ENCODE measurements around the gene SPON1.

Gene SPON1

DNA sequence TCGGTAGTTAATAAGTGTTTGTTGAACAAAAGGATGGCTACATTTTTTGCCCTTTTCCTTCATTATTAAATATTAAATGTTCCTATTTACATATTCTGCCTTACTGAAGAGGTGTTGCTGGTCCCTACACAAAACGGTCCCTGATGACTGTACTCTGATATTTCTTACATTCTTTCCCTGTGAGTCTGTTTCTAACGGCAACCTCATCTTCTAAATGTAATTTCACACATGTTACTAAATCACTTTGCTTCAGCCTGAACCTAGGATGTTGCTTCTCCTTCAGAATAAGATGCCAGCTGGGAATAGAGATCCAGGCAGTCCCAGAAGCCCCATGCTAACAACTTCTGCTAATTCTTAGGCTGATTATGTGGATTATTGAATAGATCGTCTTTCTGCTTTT, 50.3 kb downstream of the SPON1 start:
- Histone ChIP-seq H3K9ac (ENCODE audit: low read length) (no peak overlapping the region), H3K4me1 (ENCODE audit: low read length) (no peaks in the 10 kb centered on the region), H3K4me3 (ENCODE audit: low read length) (no peak overlapping the region), H3F3A (ENCODE audit: insufficient read depth, low read length) (no peaks in the 10 kb centered on the region), H3K27ac (ENCODE audit: low read length) (no peak overlapping the region), H4K20me1 (ENCODE audit: insufficient read depth, low read length) (no peaks in the 10 kb centered on the region), H3K9me2 (replicated peaks; ENCODE audit: insufficient read depth, low read length) (no peaks in the 10 kb centered on the region), H3K9me3 (replicated peaks; ENCODE audit: insufficient read depth, low read length) (no peaks in the 10 kb centered on the region), H3K4me2 (ENCODE audit: low read depth, low read length) (no peak overlapping the region), H3K36me3 (replicated peaks; ENCODE audit: insufficient read depth, low read length) (no peaks in the 10 kb centered on the region), H2AFZ (ENCODE audit: low read length) (no peak overlapping the region), H3K27me3 (replicated peaks; ENCODE audit: insufficient read depth, low read length) (no peaks in the 10 kb centered on the region), H3K79me2 (ENCODE audit: low read length) (no peaks in the 10 kb centered on the region)
- no peak for DNase-seq
- TF ChIP-seq EZH2phosphoT487 (IDR thresholded peaks at IDR 0.05; ENCODE audit: low read length) (no peak), EZH2 (optimal IDR thresholded peaks at IDR 0.05; ENCODE audit: low read depth, low read length) (no peak)
- TF ChIP-seq, protein P1, sequence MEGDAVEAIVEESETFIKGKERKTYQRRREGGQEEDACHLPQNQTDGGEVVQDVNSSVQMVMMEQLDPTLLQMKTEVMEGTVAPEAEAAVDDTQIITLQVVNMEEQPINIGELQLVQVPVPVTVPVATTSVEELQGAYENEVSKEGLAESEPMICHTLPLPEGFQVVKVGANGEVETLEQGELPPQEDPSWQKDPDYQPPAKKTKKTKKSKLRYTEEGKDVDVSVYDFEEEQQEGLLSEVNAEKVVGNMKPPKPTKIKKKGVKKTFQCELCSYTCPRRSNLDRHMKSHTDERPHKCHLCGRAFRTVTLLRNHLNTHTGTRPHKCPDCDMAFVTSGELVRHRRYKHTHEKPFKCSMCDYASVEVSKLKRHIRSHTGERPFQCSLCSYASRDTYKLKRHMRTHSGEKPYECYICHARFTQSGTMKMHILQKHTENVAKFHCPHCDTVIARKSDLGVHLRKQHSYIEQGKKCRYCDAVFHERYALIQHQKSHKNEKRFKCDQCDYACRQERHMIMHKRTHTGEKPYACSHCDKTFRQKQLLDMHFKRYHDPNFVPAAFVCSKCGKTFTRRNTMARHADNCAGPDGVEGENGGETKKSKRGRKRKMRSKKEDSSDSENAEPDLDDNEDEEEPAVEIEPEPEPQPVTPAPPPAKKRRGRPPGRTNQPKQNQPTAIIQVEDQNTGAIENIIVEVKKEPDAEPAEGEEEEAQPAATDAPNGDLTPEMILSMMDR (IDR thresholded peaks at IDR 0.05; ENCODE audit: low read length): no peak

DNA sequence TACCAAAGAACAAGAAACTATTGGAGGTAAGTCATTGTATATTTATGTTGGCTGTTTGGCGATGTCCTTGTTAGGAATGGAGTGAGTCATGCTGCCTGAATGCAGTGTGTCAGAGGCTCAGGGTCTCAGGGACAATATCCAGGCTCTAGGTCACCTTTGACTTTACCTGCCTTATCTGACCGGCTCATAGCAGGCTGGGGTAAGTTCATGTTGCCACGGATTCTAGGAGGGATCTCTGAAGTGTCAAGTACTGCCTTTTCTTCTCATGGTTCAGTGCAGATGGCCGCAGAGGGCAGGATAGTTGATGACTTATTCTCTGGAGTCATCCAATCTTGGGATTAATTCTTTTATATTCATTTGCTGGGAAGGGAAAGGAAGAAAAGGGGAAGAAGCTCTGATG, 53.2 kb downstream of the SPON1 start:
- H2AFZ ChIP-seq (ENCODE audit: low read length): no peak overlapping the region
- H3K4me3 ChIP-seq (ENCODE audit: low read length): no peak overlapping the region
- H3K9me2 ChIP-seq (replicated peaks; ENCODE audit: insufficient read depth, low read length): no peaks in the 10 kb centered on the region
- no peak for DNase-seq
- no peak overlapping the region for H3K9ac ChIP-seq (ENCODE audit: low read length)
- H3K36me3 ChIP-seq (replicated peaks; ENCODE audit: insufficient read depth, low read length): no peaks in the 10 kb centered on the region
- no peaks in the 10 kb centered on the region for H3F3A ChIP-seq (ENCODE audit: insufficient read depth, low read length)
- no peaks in the 10 kb centered on the region for H3K4me1 ChIP-seq (ENCODE audit: low read length)
- H3K27ac ChIP-seq (ENCODE audit: low read length): no peak overlapping the region
- no peaks in the 10 kb centered on the region for H3K27me3 ChIP-seq (replicated peaks; ENCODE audit: insufficient read depth, low read length)
- no peaks in the 10 kb centered on the region for H3K79me2 ChIP-seq (ENCODE audit: low read length)
- TF ChIP-seq EZH2 (optimal IDR thresholded peaks at IDR 0.05; ENCODE audit: low read depth, low read length) (no peak), EZH2phosphoT487 (IDR thresholded peaks at IDR 0.05; ENCODE audit: low read length) (no peak)
- TF ChIP-seq, protein P1 (IDR thresholded peaks at IDR 0.05; ENCODE audit: low read length): no peak
- no peak overlapping the region for H3K4me2 ChIP-seq (ENCODE audit: low read depth, low read length)
- no peaks in the 10 kb centered on the region for H4K20me1 ChIP-seq (ENCODE audit: insufficient read depth, low read length)
- H3K9me3 ChIP-seq (replicated peaks; ENCODE audit: insufficient read depth, low read length): no peaks in the 10 kb centered on the region

DNA sequence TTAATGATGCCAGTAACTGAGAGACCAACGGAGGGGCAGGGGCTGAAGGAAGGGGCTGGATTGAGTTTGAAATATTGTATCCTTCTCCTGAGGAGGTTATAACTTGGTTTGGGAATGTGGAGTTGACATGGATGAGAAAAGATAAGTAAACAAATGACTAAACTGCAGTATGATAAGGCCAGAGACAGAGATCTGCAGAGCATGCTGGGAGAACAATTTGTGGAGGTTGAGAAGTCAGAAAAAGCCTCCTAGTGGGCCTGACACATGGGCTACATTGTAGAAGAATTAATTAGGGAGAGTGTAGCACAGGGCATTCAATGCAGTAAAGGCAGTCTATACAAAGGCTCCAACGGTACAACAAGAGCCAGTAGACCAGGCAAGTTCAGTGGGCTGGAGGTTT, 55.9 kb downstream of the SPON1 start:
- Histone ChIP-seq H3K9me2 (replicated peaks; ENCODE audit: insufficient read depth, low read length) (no peaks in the 10 kb centered on the region), H3K4me2 (ENCODE audit: low read depth, low read length) (no peak overlapping the region), H3K27ac (ENCODE audit: low read length) (no peak overlapping the region), H4K20me1 (ENCODE audit: insufficient read depth, low read length) (no peaks in the 10 kb centered on the region), H3K27me3 (replicated peaks; ENCODE audit: insufficient read depth, low read length) (no peaks in the 10 kb centered on the region), H3F3A (ENCODE audit: insufficient read depth, low read length) (no peaks in the 10 kb centered on the region), H3K9me3 (replicated peaks; ENCODE audit: insufficient read depth, low read length) (no peaks in the 10 kb centered on the region), H3K79me2 (ENCODE audit: low read length) (no peaks in the 10 kb centered on the region), H3K36me3 (replicated peaks; ENCODE audit: insufficient read depth, low read length) (no peaks in the 10 kb centered on the region), H3K9ac (ENCODE audit: low read length) (no peak overlapping the region), H3K4me3 (ENCODE audit: low read length) (no peak overlapping the region), H2AFZ (ENCODE audit: low read length) (no peak overlapping the region), H3K4me1 (ENCODE audit: low read length) (no peaks in the 10 kb centered on the region)
- TF ChIP-seq, protein P1 (IDR thresholded peaks at IDR 0.05; ENCODE audit: low read length): no peak
- TF ChIP-seq EZH2phosphoT487 (IDR thresholded peaks at IDR 0.05; ENCODE audit: low read length) (no peak), EZH2 (optimal IDR thresholded peaks at IDR 0.05; ENCODE audit: low read depth, low read length) (no peak)
- DNase-seq: no peak
